HG03460 (cell line): ENCODE data around the gene PHF20.
"Not testable (repeated sequence)": the region's sequence is repeated elsewhere in the genome, so short reads cannot be mapped to it uniquely, and the experiment has no call there.

ENCODE experiments used
- ATAC-seq: cut with Tn5 transposase; IDR thresholded peaks from one replicate; pipeline ENCODE4 v1.9.1; 2021; ENCODE audit not compliant: unreplicated experiment

The PHF20 gene

DNA sequence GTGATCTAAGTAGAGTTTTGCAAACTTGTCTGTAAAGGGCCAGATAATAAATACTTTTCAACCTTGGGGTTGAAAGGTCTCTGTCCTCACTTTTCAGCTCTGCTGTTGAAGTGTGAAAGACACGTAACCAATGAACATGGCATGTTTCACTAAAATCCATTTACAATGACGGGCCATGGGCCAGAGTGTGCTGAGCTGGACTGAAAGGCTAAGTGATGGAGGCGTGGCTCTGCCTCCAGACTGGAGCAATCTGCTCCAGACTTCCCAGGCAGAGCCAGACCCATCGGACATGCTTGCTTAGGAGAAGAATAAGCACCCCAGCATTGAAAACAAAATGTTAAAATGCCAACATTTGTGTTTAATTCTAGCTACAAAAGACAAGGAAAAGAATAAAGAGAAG, 141.1 kb downstream of the PHF20 start:
- ATAC-seq: no peak

DNA sequence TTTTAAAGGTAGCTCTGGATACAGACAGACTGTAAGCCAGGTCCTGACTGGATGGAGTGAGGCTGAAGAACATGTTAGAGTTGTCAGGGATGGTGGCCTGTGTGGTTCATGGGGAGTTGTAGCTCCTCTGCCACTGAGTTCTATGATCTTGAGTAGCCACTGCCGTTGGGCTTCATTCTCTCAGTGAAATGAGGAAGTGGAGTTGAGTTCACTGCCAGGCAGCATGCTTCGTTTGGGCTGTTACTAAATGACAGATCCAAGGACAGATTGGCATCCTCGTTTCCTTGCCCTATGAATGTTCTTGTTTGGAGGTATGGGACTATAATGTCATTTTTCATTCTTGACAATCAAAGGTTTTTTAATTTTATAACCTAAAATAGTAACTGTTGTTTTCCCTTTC, 145.3 kb downstream of the PHF20 start:
- ATAC-seq: no peak

DNA sequence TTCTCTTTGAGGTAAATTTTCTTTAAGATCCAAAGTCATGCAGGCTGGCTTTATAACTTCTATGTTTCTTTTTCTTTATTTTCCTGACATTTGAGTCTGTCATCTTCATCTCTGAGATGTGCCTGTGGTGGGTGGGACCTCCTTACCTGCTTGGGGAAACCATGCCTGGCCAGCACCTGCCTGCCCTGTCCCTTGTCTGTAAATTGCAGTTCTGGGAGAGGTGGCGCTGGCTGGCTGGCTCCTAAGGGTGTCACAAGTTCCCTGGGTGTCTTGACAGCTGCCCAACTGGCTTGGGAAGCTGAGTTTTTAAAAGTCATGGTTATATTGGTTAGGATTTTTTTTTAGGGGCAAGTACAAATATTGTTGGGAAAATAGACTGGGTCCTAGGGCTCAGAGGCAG, 146.2 kb downstream of the PHF20 start:
- ATAC-seq: no peak

DNA sequence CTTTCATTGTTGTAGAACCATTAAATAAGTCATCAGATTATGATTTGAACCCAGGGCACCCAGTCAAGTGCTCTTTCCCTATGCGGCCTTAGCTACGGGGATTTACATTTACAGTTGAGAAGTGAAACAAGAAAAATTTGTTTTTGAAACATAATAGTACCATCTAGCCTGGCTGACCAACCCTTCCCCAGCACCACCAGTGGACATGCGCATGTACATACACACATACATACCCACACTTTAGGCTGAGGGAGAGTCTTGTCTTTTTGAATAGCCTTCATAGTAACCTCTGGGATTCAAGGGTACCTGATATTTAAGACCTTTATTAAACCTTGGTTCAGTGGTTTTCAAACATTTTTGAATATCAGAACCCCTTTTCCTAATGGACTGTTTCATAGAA, 148.7 kb downstream of the PHF20 start:
- ATAC-seq: no peak

DNA sequence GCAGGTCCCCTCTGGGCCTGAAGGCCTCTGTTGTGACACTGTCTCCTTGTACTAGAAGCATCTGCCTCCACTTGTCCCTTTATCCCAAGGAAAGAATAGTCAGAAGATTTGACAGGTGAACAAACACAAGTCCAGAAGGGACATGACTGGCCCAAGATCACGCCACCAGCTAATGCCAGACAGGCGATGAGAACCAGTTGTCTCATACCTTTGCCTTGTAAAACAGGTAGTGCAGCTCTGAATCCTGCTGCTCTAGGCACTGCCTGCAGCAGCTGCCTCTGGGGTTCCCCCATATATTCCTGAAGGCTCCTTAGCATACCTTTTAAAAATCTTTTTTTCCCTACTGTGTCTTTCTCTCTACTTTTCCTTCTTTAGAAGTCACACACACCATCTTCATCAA, 157.5 kb downstream of the PHF20 start:
- ATAC-seq: no peak

DNA sequence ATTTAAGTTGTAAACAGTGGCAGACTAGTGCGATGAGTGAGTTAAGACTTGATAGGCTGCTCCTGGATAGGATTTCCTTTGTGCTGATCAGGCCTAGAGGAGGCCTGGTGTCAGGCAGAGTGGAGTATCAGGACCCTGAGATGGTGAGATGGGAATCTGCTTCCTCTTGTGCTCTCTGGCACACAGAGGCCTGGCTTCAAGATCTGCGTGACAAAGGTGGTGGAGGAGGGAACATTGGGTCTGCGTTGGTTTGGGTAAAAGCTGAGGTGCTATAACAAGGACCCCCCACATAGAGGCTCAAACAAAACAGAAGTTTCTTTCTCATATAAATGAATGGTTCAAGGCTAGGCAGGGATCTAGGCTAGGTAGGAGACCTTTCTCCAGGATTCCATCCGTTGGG, 162.2 kb downstream of the PHF20 start:
- ATAC-seq: no peak

DNA sequence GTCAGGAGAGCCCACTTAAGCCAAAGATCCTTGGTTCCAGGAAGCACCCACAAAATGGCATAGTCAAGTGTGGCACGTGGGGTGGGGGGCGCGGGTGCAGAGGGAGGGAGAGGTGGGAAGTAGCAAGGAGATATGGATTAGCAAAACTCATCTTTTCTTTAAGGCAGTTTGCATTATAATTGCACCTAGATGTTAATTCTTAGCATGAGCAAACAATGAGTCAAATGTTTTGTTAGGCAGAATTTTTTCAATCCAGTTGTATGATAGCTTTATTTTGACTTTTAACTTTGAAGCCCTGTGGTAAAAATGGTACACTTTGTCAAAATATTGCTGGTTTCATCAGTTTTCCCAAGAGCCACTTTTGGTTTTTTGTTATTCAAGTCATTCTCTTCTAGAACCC, 167.4 kb downstream of the PHF20 start:
- ATAC-seq: no peak

DNA sequence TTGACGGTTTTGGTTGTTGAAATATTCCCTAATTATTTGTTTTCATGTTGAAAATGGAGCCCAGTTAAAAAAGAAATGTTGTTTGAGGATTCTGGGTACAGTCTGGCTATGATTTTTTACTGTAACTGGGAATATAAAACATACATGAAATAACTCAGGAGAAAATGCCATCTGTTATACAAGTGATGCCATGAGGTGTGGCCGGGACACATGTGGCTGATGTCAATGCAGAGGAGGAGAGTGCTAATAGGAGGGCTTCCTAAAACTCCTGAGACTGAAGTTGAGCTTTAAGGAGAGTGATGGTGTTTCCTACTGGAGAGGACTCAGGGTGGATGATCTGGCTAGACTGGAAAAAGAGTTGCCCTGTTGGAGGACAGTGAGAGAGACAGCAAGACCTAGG, 169.8 kb downstream of the PHF20 start:
- ATAC-seq: no peak

DNA sequence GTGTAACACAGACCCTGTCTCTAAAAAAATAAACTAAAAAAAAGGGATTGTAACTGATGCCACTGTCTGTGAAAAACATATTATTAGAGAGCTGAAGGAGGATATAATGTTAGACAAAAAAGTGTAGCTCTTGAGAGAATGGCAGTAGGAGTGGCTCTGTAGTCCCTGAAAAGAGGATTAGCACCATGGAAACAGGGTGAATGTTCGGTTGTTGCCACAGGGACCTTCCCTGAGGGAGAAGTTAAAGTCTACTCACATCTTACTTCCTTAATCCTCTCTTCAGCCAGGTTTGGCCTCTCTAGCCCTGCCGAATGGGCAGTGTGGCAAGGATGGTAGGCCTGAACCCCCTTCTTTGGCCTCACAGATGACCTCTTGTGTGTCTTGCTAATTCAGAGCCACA, 170.4 kb downstream of the PHF20 start:
- ATAC-seq: no peak

DNA sequence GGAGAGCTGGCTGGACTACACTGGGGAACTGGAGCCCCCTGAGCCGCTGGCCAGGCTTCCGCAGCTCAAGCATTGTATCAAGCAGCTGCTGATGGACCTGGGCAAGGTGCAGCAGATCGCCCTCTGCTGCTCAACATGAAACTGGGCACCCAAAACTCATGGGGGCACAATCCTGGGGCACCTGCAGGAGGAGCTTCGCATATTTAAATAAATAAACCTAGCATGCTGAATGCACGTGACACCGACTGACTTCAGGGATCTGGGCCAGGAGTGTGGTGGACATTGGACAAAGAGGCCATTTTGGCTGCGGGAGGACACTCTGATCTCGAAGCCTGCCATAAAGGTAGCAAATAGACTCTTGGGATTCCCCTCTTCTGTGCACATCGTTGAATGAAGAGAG, 175.7 kb downstream of the PHF20 start:
- no peak for ATAC-seq

DNA sequence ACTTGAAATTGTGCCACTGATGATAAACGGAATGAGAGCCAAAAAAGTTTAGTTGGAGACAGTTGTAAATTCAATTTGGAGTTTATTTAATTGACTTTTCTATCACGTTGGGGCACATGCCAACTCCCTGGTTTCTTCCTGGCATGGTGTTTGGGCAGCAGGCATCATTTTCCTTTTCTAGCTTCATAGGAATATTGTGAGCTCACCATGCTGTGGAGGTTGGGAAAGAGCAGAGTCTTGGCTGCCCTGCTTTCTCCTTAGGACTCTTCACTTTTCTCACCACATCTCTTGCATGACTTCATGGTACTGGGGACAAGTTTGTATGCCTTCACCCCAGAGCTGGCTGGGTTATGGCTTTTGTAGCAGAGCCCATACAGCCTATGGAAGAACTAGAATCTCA, 176.1 kb downstream of the PHF20 start:
- no peak for ATAC-seq

DNA sequence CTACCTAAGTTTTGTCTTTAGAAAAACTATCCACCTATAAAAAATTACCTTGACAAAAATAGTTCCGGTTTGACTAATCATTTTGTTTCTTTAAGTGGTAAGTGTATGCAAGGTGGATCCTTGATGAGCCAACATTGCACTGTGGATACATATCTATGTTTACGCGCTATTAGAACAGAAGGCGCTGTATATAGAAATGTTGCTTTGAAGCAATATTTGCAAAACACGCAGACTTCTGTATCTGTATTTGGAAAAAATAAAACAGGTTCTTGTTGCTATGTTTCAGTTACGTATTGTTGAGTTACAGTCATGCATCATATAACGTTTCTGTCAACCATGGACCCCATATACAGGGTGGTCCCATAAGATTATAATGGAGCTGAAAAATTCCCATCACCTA, 178.3 kb downstream of the PHF20 start:
- no peak for ATAC-seq

DNA sequence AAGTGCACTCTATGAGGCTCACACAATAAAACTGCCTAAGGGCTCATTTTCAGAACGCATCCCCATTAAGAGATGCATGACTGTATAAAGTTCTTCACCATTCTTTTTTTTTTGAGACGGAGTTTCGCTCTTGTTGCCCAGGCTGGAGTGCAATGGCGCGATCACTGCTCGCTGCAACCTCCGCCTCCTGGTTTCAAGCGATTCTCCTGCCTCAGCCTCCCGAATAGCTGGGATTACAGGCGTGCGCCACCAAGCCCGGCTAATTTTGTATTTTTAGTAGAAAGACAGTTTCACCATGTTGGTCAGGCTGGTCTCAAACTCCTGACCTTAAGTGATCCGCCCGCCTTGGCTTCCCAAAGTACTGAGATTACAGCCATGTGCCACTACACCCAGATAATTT, 180.3 kb downstream of the PHF20 start:
- not testable (repeated sequence) for ATAC-seq

DNA sequence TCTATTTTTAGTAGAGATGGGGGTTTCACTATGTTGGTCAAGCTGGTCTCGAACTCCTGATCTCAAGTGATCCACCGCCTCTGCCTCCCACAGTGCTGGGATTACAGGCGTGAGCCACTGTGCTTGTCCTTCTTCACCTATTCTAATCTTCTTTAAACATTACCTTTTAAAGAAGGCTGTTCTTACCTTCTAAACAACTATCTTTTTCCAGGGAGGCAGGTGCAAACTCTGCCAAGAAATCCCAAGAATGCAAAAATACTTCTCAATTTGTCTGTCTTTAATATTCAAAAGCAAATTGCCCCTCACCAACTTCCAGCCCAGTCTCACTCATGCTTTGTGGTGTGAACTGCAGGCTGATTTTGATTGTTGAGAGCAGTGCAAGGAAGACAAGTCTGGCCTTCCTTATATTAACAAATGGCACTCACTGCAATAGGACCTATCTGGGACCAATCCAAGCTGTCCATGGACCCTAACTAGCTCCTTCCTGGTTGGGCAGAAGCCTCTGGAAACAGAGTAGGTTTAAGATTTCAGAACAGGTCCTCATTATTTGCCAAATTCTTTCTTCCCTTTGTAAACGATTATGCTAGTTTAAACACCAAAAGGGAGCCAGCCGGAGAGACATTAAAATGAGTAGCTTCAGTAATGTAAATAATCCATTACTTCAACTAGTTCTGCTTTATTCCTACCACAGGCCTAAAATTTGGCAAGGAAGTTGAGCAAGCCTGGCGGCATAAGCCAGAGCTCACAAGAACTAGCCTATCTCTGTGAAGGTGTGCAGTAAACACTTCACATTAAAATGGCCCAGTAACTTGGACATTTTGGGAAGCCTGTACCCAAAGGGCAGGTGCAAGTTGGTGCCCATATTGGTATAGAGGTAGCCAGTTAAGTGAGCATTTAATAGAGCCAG, 180.9 kb downstream of the PHF20 start:
- ATAC-seq: no peak

DNA sequence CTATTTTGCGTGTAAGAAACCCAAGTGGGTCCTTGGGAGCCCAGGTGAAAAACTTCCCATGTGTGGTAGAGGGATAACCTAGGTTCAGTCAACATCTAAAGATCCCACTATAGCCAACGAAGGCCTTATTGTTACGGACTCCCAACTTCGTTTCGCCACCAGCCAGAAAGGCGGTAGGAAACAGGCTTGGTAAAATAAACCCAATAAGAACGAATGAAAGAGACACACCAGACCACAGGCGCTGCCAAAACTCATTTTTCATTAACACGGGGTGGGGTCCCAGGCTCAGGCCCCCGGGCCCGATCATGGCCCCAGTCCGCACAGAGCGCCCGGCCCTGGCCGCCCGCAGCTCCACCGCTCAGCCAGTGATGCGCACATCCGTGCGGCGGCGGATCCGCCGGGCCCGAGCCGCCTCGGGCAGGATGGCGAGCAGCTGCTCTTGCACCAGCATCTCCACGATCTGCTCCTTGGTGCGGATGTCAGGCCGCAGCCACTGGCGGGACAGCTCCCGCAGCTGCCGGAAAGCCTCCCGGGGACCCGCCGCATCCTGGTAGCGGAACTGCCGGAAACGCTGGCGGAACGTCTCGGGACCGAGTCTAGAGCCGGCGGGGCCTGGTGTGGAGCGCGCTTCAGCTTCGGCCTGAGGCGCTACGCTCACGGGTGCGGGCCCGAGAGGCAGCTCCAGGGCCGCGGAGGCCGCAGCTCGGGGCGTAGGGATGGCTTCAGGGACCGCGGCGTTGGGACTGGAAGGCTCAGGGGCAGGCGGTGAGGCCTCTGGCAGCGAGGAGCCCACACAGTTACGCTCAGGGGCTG, 181.8 kb downstream of the PHF20 start:
- ATAC-seq: peak; percentile 20

DNA sequence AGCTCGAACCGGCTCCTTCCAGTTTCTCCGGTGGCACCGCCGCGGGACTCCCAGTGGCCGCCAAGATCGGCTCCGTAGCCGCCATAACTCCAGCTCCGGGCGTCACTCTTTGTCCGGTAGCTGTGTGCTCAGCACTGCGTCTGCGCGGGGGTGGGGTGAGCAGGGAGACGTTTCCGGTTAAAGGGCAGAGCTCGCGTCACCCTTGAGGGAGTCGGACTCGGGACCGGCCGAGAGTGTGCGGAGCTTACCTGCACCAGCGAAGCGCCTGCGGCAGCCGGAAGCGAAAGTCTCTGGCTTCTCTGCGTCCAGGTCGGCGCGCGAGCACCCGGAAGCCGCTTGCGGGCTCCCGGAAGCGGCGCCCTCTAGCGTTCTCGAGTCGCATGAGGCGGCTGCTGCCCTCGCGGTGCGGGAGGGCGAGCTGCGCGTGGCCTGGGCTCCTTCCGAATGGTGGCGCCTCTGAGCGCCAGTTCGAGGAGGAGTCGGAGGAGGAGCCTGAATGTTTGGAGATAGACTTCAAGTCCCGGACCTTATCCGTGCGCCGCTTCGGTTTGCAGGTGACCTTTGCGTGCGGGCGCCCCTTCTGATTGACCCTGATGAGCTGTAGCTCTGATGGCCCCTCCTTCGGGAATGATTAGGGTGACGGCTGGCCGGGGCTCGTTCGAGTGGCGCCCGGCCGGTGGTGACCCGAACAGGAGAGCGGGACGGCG, 182.5 kb downstream of the PHF20 start, which contains the start of gene SCAND1:
TSS of gene SCAND1 (minus strand) at position 303 of the 707 bp plus-strand sequence. CDS start at position 85, 218 bp downstream.
- ATAC-seq: peak; percentile 79

DNA sequence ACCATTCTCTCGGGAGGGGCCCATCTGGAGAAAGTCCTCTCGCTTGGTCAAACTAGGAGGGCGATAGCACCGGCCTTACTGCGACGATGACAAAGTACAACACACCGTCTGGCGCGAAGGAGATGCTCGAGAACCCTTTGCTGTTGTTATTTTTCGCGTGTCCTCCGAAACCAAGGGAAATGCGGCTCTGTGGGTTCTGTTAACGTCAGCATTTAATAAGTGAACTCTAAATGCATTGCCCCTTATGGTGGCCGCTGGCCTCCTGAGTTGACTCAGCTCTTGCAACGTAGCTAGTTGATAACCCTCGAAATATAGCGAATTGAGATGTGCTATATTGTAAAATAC, 183.1 kb downstream of the PHF20 start:
- peak; percentile 9 for ATAC-seq

DNA sequence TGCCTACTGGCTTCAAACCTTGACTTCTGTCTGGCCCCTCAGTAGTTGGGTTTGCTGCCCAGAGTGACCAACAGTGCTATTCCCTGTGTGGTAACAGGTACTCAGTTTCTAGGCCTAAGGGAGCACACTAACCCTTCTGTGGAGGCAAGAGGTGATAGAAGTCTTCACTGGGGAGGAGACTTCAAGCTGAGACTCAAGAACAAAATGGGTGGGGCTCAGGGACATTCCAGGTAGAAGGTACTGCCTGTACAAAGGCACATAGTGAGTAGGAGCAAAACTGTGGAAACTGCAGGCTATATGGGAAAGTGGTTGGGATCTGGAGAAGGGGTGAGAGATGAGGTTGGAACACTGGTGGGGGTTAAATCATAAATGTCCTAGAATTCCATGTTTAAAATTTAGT, 184.8 kb downstream of the PHF20 start:
- no peak for ATAC-seq

DNA sequence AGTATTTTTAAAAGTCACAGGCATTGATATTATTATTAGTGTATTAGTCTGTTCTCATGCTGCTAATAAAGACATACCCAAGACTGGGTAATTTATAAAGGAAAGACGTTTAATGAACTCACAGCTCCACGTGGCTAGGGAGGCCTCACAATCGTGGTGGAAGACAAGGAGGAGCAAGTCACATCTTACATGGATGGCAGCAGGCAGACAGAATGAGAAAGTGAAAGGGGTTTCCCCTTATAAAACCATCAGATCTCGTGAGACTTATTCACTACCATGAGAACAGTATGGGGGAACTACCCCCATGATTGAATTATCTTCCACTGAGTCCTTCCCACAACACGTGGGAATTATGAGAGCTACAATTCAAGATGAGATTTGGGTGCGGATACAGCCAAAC, 187.5 kb downstream of the PHF20 start:
- ATAC-seq: not testable (repeated sequence)

DNA sequence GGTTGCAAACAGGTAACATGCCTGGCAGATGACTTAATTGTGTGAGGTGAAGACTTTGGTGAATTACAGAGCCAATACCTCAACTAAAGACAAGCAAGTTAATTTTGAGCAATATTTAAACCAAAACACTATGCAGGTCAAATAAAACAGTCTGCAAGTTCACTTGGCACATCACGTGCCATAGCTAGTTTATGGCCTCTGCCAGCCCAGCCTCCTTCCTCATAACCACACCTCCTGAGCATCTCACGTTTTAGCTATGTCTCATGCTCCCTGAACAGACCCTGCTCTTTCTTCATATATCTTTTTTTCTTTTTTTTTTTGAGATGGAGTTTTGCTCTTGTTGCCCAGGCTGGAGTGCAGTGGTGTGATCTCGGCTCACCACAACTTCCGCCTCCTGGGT, 192.1 kb downstream of the PHF20 start:
- ATAC-seq: no peak

DNA sequence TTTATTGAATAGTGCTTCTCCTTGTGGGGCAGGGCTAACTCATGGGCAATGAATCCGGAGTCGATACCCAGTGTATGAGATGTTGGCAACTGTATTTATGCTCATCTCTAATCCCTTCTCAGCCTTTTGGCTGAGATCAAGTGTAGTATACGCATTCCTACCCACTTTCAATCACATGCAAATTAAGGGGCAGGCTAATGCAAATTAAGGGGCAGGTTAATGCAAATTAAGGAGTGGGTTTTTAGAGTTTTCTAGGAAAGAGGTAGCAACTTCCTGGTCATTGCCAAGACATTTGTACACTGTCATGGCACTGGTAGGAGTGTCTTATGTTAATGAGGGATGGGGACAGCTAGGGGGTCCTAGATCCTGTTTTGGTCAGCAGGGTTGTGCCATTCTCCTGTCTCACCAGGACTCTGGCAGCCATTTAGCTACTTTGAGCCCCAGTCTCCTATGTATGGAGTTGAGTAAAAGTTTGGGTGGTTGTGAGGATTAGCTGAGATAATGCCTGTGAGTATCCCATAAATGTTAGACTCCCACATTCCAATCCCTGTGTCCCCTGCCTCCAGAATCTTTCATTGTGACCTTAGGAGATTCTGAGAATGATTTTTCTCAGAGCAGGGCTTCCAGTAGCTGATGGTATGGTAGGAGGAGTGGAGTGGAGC, 196.3 kb downstream of the PHF20 start, which contains the start of gene CNBD2:
TSS of gene CNBD2 (plus strand) at position 612 of the 662 bp plus-strand sequence. CDS start 173 bp downstream, outside the sequence.
- ATAC-seq: no peak
